ENCODE data around the gene PRKCZ. TPM values are rescaled to one million over a fixed set of nuclear protein-coding genes. Genes with fewer than 3 reads are reported as not detected.

Gene PRKCZ
- total and polyA plus RNA-seq, 2 of the 4 experiments (the other 2 are of a cell fraction), result 2.0 to 3.5 TPM

GRCh38 chr1:2141025-2141424 lies 90.8 kb downstream of the PRKCZ start:
- dilution Hi-C loops (cut with HindIII; ENCODE audit: low sequenced_read_pairs, unreplicated experiment), result no loop called here
- no peak for ATAC-seq (ENCODE audit: low read depth)
- Histone ChIP-seq H3K27me3 (ENCODE audit: control insufficient read depth, insufficient read depth, low read length) (no peaks in the 10 kb centered on the region; the same call in 1 of the 2 replicates), H3K9me1 (ENCODE audit: insufficient read depth, low read length) (peaks cover 7% of the 10 kb centered on the region; the same call in 1 of the 2 replicates), H3K36me3 (ENCODE audit: control insufficient read depth, insufficient read depth, low read length) (no peaks in the 10 kb centered on the region), H3K23ac (ENCODE audit: low read depth, low read length) (no peak overlapping the region), H2AK5ac (ENCODE audit: low read depth, low read length) (peak overlapping the region; percentile 38; the same call in 1 of the 2 replicates), H4K8ac (ENCODE audit: low read depth in 2 of 2, low read length in 2 of 2) (no peak overlapping the region), H2BK5ac (ENCODE audit: low read depth, low read length, poor library complexity, severe bottlenecking) (no peak overlapping the region), H4K20me1 (ENCODE audit: insufficient read depth, low read length) (no peaks in the 10 kb centered on the region), H3K4me3 (ENCODE audit: insufficient read depth, low read depth, low read length) (no peak overlapping the region), H3K27ac (ENCODE audit: insufficient read depth, low read length) (no peak overlapping the region), H3K9me3 (ENCODE audit: control insufficient read depth, insufficient read depth, low read length) (no peaks in the 10 kb centered on the region), H3K79me1 (ENCODE audit: low read depth in 1 of 2, low read length in 2 of 2) (no peaks in the 10 kb centered on the region), H3K4me2 (ENCODE audit: low read depth, low read length) (no peak overlapping the region), H3K9ac (ENCODE audit: low read depth, low read length) (no peak overlapping the region), H3K56ac (ENCODE audit: extremely low read depth, insufficient read depth, low read length) (no peak overlapping the region), H3K14ac (replicated peaks; ENCODE audit: low read depth, low read length) (no peak overlapping the region), H4K91ac (ENCODE audit: insufficient read depth, low read depth, low read length) (no peak overlapping the region), H3K18ac (ENCODE audit: low read depth, low read length) (no peak overlapping the region), H2BK120ac (ENCODE audit: low read depth, low read length) (0 out of 2 replicates have a peak overlapping the region, but pooled peaks have one; percentile 15), H2BK20ac (ENCODE audit: low read depth, low read length) (no peak overlapping the region), H4K5ac (ENCODE audit: low read depth, low read length) (no peak overlapping the region), H3K4me1 (ENCODE audit: control insufficient read depth, insufficient read depth, low read length) (no peaks in the 10 kb centered on the region), H3K4ac (ENCODE audit: low read depth, low read length) (no peak overlapping the region), H2BK15ac (ENCODE audit: low read depth, low read length) (no peak overlapping the region), H2AK9ac (replicated peaks; ENCODE audit: low read depth, low read length, poor library complexity) (no peak overlapping the region), H2AFZ (replicated peaks; ENCODE audit: low read length, poor library complexity) (no peak overlapping the region)
- BruUV-seq (replicated peaks), result no TSS peak
- intact Hi-C loops (cut with micrococcal nuclease), result no loop called here
- in situ Hi-C loops (cut with MboI; ENCODE audit: low sequenced_read_pairs), result no loop called here
- DNase-seq, result no peak
- WGBS, 2 experiments (ENCODE audit: extremely low coverage in 2 of 2, insufficient read length in 1 of 2), result 100% methylated on average over 1 of the region's 4 CpGs; no CpG with 5 or more reads in 1 of the 2 experiments
- CTCF ChIA-PET, result interaction anchor here (1.3 to 2.3 kb wide), 2 partner anchors 13 to 33 kb away, joined by 7 to 17 read pairs; no protein-coding TSS in a partner anchor
- TF ChIP-seq MAZ (IDR thresholded peaks at IDR 0.05; ENCODE audit: borderline replicate concordance, low read depth, low read length), result no peak
- no peak for TF ChIP-seq POLR2A (IDR thresholded peaks at IDR 0.05; ENCODE audit: low read depth, low read length)
- no peak for TF ChIP-seq RFX5 (IDR thresholded peaks at IDR 0.05; ENCODE audit: low read depth, low read length)
- TF ChIP-seq RCOR1 (IDR thresholded peaks at IDR 0.05; ENCODE audit: insufficient replicate concordance, low read length), result no peak
- TF ChIP-seq MXI1 (IDR thresholded peaks at IDR 0.05; ENCODE audit: borderline replicate concordance, low read depth, low read length), result no peak
- POLR2A ChIA-PET (ENCODE audit: unreplicated experiment), result no interaction called here
